Tibial artery (tissue), 4 donors: Measurements from ENCODE around the gene ATP8B4.

Experiments used
- DNase-seq, 2 donors: peaks; one replicate each; pipeline ENCODE4 v3.0.0-alpha.2; 2019
- H3K27ac ChIP-seq, 2 donors: fragments of 200-600 bp; sonication (generic) in 1 of 2; 1 replicate in 1 of 2; 2 replicates in 1 of 2; pipeline ENCODE4 v1.5.1; 2018 to 2019; ENCODE audit warnings: mild to moderate bottlenecking in 1 of 2
- H3K27me3 ChIP-seq, 2 donors: fragments of 200-600 bp; sonication (generic) in 1 of 2; one replicate each; pipeline versions ENCODE4 v1.5.1 to v1.6.0; 2016 to 2019
- H3K36me3 ChIP-seq, 3 donors: fragments of 200-600 bp; sonication (generic) in 2 of 3; one replicate each; pipeline ENCODE4 v1.5.1; 2016 to 2019; ENCODE audit warnings: mild to moderate bottlenecking in 2 of 3
- H3K4me1 ChIP-seq, 4 donors: fragments of 200-600 bp; sonication (generic) in 2 of 4; 1 replicate in 3 of 4; 2 replicates in 1 of 4; pipeline ENCODE4 v1.5.1; 2016 to 2019
- H3K4me3 ChIP-seq, 2 donors: fragments of 200-600 bp; sonication (generic) in 1 of 2; 1 replicate in 1 of 2; 2 replicates in 1 of 2; pipeline ENCODE4 v1.5.1; 2018 to 2019; ENCODE audit warnings: mild to moderate bottlenecking in 2 of 2
- H3K9me3 ChIP-seq, 3 donors: fragments of 200-600 bp; sonication (generic) in 1 of 3; one replicate each; pipeline ENCODE4 v1.5.1; 2016 to 2019
- intact Hi-C: fragments of 100-400 bp; cut with DNase I; formaldehyde crosslinking; loops from one replicate; pipeline ENCODE4 v1.15.0; 2023; ENCODE audit warnings: low total_unique reads
- TF ChIP-seq, protein P1 (sequence below), 2 experiments: fragments of 200-600 bp in 1 of 2; fragments of 450-650 bp in 1 of 2; IDR thresholded peaks; one replicate each; pipeline ENCODE4 v1.5.1; 2017 to 2019; ENCODE audit warnings: antibody characterized with exemption in 2 of 2, mild to moderate bottlenecking in 1 of 2, moderate library complexity in 1 of 2

ATP8B4 gene

DNA sequence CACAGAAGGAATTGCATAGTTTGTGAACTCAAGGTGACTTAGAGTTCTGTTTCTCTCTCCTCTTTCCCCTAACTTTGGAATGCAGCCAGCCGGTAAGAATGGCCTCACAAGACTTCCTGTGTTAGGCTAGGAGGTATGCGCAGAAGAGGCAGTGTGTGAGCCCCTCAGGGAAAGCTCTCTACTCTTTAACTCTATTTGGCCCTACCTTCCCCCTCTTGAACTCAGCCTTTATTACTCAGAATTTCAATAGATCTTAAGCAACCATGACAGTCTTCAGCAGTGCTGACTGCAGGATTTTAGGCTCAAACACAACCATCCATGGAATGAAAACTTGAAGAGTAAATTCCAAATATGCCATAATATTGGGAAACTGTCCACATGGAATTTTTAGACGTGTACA, 288.6 kb downstream of the ATP8B4 start:
- Histone ChIP-seq H3K9me3 (no peaks in the 10 kb centered on the region), H3K4me3 (no peak overlapping the region), H3K27me3 (no peaks in the 10 kb centered on the region), H3K27ac (no peak overlapping the region), H3K36me3 (no peaks in the 10 kb centered on the region), H3K4me1 (peaks cover 0 to 7% (median 0%) of the 10 kb centered on the region in 4 donors)
- DNase-seq: no peak
- intact Hi-C loops: no loop called here
- TF ChIP-seq, protein P1, sequence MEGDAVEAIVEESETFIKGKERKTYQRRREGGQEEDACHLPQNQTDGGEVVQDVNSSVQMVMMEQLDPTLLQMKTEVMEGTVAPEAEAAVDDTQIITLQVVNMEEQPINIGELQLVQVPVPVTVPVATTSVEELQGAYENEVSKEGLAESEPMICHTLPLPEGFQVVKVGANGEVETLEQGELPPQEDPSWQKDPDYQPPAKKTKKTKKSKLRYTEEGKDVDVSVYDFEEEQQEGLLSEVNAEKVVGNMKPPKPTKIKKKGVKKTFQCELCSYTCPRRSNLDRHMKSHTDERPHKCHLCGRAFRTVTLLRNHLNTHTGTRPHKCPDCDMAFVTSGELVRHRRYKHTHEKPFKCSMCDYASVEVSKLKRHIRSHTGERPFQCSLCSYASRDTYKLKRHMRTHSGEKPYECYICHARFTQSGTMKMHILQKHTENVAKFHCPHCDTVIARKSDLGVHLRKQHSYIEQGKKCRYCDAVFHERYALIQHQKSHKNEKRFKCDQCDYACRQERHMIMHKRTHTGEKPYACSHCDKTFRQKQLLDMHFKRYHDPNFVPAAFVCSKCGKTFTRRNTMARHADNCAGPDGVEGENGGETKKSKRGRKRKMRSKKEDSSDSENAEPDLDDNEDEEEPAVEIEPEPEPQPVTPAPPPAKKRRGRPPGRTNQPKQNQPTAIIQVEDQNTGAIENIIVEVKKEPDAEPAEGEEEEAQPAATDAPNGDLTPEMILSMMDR (IDR thresholded peaks at IDR 0.05): no peak

- Histone ChIP-seq H3K36me3 (no peaks in the 10 kb centered on the region), H3K27me3 (no peaks in the 10 kb centered on the region), H3K4me1 (peaks cover 0 to 7% (median 0%) of the 10 kb centered on the region in 4 donors), H3K27ac (no peak overlapping the region), H3K4me3 (no peak overlapping the region), H3K9me3 (no peaks in the 10 kb centered on the region)
- intact Hi-C loops: no loop called here
- no peak for DNase-seq
- TF ChIP-seq, protein P1 (IDR thresholded peaks at IDR 0.05): no peak
These were observed 291.7 kb downstream of the ATP8B4 start for GRCh38 chr15:49827311-49827710.

DNA sequence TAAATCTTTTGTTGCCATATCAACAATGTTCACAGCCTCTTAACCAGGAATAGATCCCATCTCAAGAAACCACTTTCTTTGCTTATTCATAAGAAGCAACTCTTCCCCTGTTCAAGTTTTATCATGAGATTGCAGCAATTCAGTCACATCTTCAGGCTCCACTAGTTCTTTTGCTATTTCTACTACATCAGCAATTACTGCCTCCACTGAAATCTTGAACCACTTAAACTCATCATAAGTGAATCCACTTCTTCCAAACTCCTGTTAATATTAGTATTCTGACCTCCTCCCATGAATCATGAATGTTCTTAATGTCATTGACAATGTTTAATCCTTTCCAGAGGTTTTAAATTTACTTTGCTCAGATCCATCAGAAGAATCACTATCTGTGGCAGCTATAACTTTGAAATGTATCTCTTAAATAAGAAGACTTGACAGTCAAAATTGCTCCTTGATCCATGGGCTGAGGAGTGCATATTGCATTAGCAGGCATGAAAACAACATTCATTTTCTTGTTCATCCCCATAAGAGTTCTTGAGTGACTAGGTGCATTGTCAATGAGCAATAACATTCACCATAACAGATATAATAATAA, 292.3 kb downstream of the ATP8B4 start:
- no peak for DNase-seq
- intact Hi-C loops: no loop called here
- TF ChIP-seq, protein P1 (IDR thresholded peaks at IDR 0.05): no peak

GRCh38 chr15:49824775-49825099, 294.3 kb downstream of the ATP8B4 start:
- DNase-seq: no peak
- no peaks in the 10 kb centered on the region for H3K9me3 ChIP-seq
- intact Hi-C loops: no loop called here
- no peak overlapping the region for H3K4me3 ChIP-seq
- H3K27me3 ChIP-seq: no peaks in the 10 kb centered on the region
- H3K4me1 ChIP-seq: no peaks in the 10 kb centered on the region
- H3K36me3 ChIP-seq: no peaks in the 10 kb centered on the region
- TF ChIP-seq, protein P1 (IDR thresholded peaks at IDR 0.05): no peak
- H3K27ac ChIP-seq: no peak overlapping the region

More for the DNA sequence above, 292.3 kb downstream of the ATP8B4 start:
- Histone ChIP-seq H3K9me3 (no peaks in the 10 kb centered on the region), H3K4me3 (no peak overlapping the region), H3K27me3 (no peaks in the 10 kb centered on the region), H3K27ac (no peak overlapping the region), H3K4me1 (peaks cover 0 to 3% (median 0%) of the 10 kb centered on the region in 4 donors), H3K36me3 (no peaks in the 10 kb centered on the region)

- no peaks in the 10 kb centered on the region for H3K27me3 ChIP-seq
- no peak for DNase-seq
- no peaks in the 10 kb centered on the region for H3K9me3 ChIP-seq
- TF ChIP-seq, protein P1 (IDR thresholded peaks at IDR 0.05): no peak
- no peaks in the 10 kb centered on the region for H3K36me3 ChIP-seq
- H3K4me3 ChIP-seq: no peak overlapping the region
- H3K27ac ChIP-seq: no peak overlapping the region
- intact Hi-C loops: no loop called here
- no peaks in the 10 kb centered on the region for H3K4me1 ChIP-seq
These were observed 294.9 kb downstream of the ATP8B4 start for GRCh38 chr15:49823987-49824774.
